GM18517 (cell line): ENCODE data around the gene IDS.
"Not testable (repeated sequence)": the region's sequence is repeated elsewhere in the genome, so short reads cannot be mapped to it uniquely, and the experiment has no call there.

Experiments used
- ATAC-seq: cut with Tn5 transposase; IDR thresholded peaks from one replicate; pipeline ENCODE4 v1.9.1; 2021; ENCODE audit warnings: mild to moderate bottlenecking, moderate library complexity; ENCODE audit not compliant: unreplicated experiment

The IDS gene

GRCh38 chrX:149504915-149505651 is at the start of gene IDS:
IDS (minus strand) TSS chrX:149505306; CDS start chrX:149505137, 169 bp downstream.
- ATAC-seq, result peak; percentile 70

- ATAC-seq, result not testable (repeated sequence)
Measured at GRCh38 chrX:149551939-149552248, 46.8 kb upstream of the IDS start.

GRCh38 chrX:149551245-149551938 is 46.3 kb upstream of the IDS start:
- ATAC-seq, result not testable (repeated sequence)

GRCh38 chrX:149550454-149550853 is 45.3 kb upstream of the IDS start:
- not testable (repeated sequence) for ATAC-seq

- ATAC-seq, result not testable (repeated sequence)
Measured at GRCh38 chrX:149549701-149550100, 44.6 kb upstream of the IDS start, which contains the start of gene HSFX3. HSFX3 (minus strand) TSS chrX:149549924; CDS start chrX:149549852, 72 bp downstream.

GRCh38 chrX:149547782-149548181 is 42.7 kb upstream of the IDS start:
- ATAC-seq, result not testable (repeated sequence)

GRCh38 chrX:149546962-149547361 is 41.9 kb upstream of the IDS start:
- not testable (repeated sequence) for ATAC-seq

- ATAC-seq, result not testable (repeated sequence)
Measured at GRCh38 chrX:149545545-149546543, 40.7 kb upstream of the IDS start.

GRCh38 chrX:149541521-149542047 is 36.5 kb upstream of the IDS start:
- no peak for ATAC-seq

GRCh38 chrX:149540621-149541520 is 35.8 kb upstream of the IDS start, which contains the start of gene EOLA1:
EOLA1 (plus strand) TSS chrX:149541012; CDS start chrX:149545631, 4,619 bp downstream.
- ATAC-seq, result peak; percentile 95

- no peak for ATAC-seq
Measured at GRCh38 chrX:149540131-149540620, 35.1 kb upstream of the IDS start.

- peak; percentile 51 for ATAC-seq
Measured at GRCh38 chrX:149539283-149540130, 34.4 kb upstream of the IDS start.

GRCh38 chrX:149537474-149537873 is 32.4 kb upstream of the IDS start:
- not testable (repeated sequence) for ATAC-seq

- ATAC-seq, result not testable (repeated sequence)
Measured at GRCh38 chrX:149534926-149535602, 30.0 kb upstream of the IDS start.

- ATAC-seq, result not testable (repeated sequence)
Measured at GRCh38 chrX:149533999-149534398, 28.9 kb upstream of the IDS start.

- not testable (repeated sequence) for ATAC-seq
Measured at GRCh38 chrX:149532868-149533267, 27.8 kb upstream of the IDS start.

- ATAC-seq, result peak; percentile 68
Measured at GRCh38 chrX:149531599-149531998, 26.5 kb upstream of the IDS start.

- no peak for ATAC-seq
Measured at GRCh38 chrX:149528381-149528780, 23.3 kb upstream of the IDS start.
